DMS79 treated with DMSO at 0.1 percent for 48 hours (cell line): Measurements from ENCODE around the gene FBXW10.
"Not testable (repeated sequence)": the region's sequence is repeated elsewhere in the genome, so short reads cannot be mapped to it uniquely, and the experiment has no call there.

ENCODE experiments used
- DNase-seq: peaks from one replicate; lab custom pipeline; 2025; lab: John Stamatoyannopoulos, UW

The FBXW10 gene

GRCh38 chr17:18743699-18744421 lies at the start of gene FBXW10:
Gene FBXW10 (plus strand): TSS chr17:18744054. CDS start chr17:18744245, 191 bp downstream.
- not testable (repeated sequence) for DNase-seq

DNA sequence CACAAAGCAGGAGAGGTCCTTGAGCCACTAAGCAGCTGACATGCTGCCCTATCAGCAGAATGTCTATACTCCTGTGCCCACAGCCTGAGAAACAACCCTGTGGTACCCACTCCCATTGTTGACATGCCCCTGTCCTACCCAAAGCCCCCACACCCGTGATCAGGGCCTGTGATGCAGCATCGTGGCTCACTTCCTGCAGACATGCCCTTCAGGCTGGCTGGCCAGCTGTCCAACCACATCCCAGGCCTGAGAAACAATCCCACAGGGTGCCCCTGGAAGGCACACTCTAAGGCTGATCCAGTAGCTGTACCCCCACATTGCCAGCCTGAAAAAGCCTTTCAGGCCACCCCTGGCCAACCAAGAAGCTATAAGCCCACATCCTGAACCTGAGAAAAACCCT lies 48.7 kb upstream of the FBXW10 start:
- not testable (repeated sequence) for DNase-seq

DNA sequence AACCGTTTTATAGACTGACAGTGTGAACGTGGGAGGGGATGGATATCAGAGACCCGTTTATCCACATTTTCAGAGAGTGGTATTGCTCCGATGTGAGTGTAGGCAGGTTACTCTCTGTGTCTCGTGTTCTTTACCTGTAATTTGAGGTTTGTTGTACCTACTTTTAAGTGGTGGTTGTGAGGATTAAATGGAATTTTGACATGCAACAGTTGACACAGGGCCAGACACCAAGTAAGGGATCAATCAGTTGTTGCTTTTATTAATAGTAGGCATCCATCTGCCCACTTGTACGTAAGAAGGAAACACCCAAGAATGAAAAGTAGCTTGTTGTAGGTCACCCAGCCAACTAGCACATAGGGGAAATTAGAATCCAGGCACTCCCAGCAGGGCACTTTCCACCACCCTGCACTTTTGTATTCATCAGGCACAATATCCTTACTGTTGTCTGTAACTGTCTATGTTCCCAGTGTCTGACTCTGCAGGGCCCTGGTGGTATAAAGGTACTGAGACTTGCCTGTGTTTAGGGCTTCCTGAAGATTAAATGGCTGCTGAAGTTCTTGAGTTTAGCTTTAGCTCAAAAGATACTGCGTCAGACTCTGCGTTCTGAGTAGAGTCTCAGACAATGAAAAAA lies 45.3 kb upstream of the FBXW10 start:
- DNase-seq = not testable (repeated sequence)

GRCh38 chr17:18705955-18706354 lies 37.9 kb upstream of the FBXW10 start:
- not testable (repeated sequence) for DNase-seq

GRCh38 chr17:18708215-18708614 lies 35.6 kb upstream of the FBXW10 start:
- DNase-seq = not testable (repeated sequence)

- peak; percentile 1 for DNase-seq
Measured at GRCh38 chr17:18712354-18712999, 31.4 kb upstream of the FBXW10 start.

GRCh38 chr17:18718643-18719427 lies 25.0 kb upstream of the FBXW10 start:
- not testable (repeated sequence) for DNase-seq

DNA sequence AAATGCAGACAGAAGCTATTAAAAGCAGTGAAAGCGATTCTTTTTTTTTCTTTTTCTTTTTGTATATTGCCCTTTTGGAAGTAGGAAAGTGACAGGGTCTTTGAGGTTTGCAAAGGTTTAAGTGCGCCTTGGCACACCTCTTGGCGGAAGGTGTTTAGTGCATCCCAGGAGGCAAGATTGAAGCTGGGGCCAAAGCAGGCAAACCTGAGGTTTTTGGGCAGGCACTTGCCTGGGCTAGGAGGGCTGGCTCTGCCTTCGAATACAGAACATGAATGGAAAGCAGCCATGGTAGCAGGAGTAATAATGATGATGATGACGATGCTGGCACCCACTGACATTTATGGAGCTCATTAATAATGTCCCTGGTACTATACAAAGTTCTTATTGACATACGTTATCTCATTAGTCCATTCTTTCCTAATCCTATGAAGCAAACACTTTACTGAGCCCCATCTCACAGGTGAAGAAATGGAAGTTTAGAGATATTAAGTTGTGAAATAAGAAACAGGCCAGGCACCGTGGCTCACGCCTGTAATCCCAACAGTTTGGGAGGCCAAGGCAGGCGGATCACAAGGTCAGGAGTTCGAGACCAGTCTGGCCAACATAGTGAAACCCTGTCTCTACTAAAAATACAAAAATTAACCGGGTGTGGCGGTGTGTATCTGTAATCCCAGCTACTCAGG lies 24.3 kb upstream of the FBXW10 start:
- not testable (repeated sequence) for DNase-seq

- not testable (repeated sequence) for DNase-seq
Measured at GRCh38 chr17:18721775-18722547, 21.9 kb upstream of the FBXW10 start.

- DNase-seq = peak; percentile 27
Measured at GRCh38 chr17:18722612-18723011, 21.2 kb upstream of the FBXW10 start.

- not testable (repeated sequence) for DNase-seq
Measured at GRCh38 chr17:18723509-18723908, 20.3 kb upstream of the FBXW10 start.

GRCh38 chr17:18732438-18732837 lies 11.4 kb upstream of the FBXW10 start:
- DNase-seq = not testable (repeated sequence)

DNA sequence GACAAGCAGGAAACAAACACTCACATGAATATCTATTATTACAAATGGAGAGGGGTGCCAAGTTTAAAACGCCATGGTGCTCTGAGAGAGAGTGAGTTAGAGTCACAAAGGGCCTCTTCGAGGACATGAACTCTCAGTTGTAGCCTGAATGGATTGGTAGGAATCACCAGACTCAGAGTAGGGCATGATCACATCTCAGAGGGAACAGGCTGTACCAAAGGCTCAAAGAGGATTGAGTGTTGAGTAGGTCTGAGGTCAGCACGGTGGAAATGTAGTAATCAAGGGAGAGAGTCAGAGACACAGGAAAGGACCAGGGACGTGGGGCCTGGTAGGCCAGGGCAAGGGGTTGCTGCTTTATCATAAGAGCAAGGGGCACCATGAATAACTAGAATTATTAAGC lies 10.5 kb upstream of the FBXW10 start:
- DNase-seq = not testable (repeated sequence)

- DNase-seq = not testable (repeated sequence)
Measured at GRCh38 chr17:18739616-18740391, 4.0 kb upstream of the FBXW10 start.

- DNase-seq = not testable (repeated sequence)
Measured at GRCh38 chr17:18741228-18741627, 2.6 kb upstream of the FBXW10 start.

DNA sequence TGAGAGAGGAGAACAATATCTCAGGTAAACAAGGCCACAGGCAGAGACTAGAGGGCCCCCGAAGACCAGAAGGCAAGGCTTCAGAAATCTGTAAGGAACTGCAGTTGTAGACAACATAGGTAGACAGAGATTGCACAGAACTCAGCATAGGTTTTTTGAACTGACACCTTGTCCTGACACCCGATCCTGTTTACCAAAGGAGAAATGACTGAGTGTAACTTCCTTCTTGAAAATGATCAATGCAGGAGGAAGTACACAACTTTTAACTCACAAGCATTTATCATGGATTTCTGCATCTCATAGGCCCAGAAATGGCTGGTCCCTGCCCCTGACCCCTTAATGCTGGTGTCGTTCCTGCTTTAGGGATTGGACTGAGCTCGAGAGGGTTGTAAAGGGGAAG lies 872 bp downstream of the FBXW10 start:
- DNase-seq = not testable (repeated sequence)

DNA sequence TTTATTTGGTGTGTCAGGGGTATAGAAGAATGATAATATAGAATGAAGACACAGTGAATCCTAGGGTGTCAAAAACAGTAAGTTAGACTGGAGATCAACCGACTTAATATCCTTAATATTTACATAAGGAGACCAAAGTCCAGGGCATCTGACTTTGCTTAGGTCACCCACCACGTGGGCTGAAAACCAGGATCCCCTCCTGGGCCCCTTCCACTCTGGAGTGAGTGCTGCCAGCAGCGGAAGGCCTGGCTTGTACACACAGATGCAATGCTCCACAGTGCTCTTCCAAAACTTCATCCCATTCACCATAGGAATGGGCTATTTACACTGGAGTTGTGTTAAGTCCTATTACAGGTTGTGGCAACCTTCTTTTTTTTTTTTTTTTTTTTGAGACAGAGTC lies 2.7 kb downstream of the FBXW10 start:
- not testable (repeated sequence) for DNase-seq

DNA sequence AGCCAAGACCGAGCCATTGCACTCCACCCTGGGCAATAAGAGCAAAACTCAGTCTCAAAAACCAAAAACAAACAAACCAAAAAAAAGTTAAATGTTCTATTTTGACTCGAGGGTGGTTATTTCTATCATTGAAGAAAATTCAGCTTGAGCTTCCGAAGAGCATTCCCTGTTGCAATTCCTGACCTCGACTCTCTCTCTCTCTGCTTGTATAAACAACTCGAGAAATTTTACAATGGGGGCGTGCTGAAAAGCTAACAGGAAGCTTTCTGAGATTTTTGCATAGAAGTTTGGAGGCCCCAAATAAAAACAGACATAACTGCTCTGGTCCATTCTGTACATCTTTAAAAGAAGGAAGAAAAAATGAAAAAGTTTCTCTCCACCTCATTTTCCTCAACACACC lies 3.6 kb downstream of the FBXW10 start:
- not testable (repeated sequence) for DNase-seq

- DNase-seq = not testable (repeated sequence)
Measured at GRCh38 chr17:18750242-18750641, 6.4 kb downstream of the FBXW10 start.
